Measurements from ENCODE around the gene CXCR5.
A peak's percentile ranks its signal among the peaks of the same experiment; 100 is the strongest.

Gene CXCR5

DNA sequence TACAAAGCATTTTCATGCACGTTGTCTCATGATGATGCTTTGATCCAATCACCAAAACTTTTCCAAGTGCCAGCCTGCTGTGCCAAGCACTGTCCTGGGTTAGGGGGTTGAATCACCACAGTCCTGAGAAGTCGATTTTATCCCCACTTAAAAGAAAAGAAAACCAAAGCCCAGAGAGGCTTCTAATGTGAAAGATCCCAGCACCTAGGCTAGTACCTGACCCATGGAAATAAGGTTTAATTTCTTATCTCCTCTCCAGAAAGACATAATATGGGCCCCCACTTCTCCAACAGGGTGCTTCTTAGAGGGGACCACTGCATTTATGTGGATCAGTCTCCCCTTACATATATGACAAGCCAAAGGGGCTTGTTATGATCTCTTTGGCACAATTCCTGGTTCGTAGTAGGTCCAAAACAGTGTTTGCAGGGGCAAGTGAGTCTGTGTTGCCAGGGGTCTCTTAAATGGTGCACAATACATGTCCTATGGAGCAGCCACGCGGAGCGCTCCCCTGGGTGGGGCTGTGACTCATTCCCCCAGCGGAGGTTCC, 43.9 kb downstream of the CXCR5 start:
- DNase-seq (ENCODE audit: low read depth), result no peak

DNA sequence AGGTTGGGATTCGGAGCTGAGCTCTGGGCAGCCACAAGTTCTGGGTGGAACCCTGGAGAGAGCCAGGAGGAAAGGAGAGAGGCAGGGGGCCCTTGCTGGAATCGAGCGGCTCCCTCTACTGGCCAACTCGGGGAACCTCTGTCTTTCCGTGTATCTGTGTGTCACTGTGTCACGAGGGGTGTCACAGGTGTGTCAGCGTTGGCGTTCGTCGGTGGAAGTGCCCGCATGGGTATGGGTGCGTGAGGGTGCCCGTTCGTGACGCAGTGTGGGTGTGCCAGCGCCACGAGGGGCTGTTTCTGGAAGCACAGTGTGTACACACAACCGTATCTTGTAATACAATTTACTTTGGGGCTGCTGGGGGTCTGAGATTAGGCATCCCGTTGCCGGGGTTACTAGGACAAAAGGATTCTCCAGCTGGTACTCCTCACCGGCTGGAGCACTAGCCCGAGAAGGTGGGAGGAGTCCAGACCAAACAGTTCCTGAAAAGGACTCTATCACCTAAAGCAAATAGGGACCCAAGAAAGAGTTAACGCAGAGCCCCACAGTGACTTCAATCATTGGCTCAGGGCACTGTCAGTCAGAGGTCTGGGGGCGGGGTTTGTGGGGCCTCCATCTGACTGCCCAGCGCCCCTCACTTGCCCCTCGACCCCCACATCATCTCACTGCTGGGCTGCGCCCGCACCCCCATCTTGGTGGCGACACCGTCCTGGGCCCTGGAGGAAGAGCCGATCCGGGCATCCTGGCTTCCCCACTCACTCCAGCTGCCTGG, 44.6 kb downstream of the CXCR5 start:
- peak; percentile 87 for DNase-seq (ENCODE audit: low read depth)

DNA sequence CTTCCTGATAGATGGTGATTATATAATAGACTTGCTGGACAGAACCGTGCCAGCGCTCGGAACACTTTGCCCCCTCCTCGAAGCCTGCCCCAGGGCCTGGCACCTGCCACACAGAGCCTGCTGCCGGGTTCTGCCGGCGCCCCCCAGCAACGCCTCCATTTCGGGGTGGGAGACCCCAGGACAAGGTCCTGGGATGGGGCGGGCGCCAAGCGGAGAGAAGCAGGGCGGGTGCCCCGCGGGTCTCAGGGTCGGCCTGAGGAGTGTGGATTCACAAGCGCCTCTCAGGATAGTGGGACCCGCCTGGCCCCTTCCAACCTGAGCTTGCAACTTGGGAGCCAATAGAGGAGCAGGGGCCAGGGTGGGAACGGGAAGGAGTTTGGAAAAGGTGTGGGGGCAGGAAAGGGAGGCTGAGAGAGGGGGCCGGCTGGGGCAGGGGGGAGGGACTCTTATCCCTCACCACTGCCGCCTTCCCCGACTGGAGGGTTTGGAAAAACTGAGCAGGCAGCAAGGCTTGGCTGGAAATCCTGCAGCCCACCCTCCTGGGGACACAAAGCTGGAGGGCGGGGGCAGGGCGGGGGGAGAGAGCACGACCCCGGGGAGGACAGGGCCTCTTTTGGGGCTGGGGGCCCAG, 45.3 kb downstream of the CXCR5 start:
- DNase-seq (ENCODE audit: low read depth), result no peak

DNA sequence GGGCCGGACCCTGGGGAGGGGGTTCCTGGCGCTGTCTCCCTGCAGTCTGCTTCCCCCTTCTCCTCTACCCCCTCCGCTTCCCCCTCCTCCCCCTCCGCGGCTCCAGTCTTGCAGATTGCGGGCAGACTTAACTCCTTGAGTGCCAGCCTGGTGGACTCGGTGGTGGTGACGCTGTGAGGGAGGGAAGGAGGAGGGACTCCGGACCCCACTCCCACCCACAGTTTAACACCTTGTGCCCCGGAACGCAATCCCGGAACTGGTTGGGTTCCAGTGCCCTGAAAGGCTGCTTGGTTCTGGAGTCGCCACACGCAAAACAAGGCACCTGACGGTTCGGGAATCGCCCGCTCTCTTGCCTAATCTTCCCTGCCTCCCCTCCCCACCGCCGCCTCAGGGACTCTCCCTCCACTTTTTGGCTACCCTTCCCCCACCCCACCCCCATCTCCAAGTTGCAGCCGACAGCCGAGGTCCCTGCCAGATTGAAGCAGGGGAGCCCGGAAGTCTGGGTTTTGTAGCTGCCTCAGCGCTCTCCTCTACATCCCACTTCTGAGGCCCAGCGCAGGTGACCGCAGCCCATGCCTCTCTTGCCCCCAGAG, 45.9 kb downstream of the CXCR5 start:
- peak; percentile 69 for DNase-seq (ENCODE audit: low read depth)

DNA sequence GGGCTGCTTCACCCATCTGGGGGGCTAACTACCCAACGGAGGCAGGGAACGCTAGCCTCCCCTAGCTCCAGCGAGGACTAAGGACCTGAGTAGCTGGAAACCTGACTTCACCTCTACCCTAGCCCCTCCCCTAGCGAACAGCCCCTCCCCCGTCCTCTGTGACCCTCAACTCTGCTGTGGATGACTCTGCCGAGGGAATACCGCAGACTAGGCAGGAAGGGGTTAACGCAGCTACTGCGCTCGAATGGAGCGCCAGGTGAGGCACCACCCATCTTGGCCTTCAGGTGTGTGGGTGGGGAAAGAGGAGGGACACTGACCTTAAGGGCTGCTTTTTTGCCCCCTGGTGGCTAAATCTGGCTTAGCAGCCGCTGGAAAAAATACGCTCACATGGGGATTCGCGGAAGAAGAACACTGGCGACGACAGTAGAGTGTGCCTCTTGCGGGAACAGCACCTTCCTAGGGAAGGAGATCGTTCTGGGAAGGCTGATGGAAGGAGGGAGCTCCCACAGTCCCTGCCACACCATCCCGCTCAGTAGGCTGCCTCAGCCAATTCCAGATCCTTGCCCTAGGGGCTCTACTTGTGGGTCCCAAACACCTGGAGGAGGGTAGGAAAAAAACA, 46.5 kb downstream of the CXCR5 start:
- DNase-seq (ENCODE audit: low read depth), result peak; percentile 82

DNA sequence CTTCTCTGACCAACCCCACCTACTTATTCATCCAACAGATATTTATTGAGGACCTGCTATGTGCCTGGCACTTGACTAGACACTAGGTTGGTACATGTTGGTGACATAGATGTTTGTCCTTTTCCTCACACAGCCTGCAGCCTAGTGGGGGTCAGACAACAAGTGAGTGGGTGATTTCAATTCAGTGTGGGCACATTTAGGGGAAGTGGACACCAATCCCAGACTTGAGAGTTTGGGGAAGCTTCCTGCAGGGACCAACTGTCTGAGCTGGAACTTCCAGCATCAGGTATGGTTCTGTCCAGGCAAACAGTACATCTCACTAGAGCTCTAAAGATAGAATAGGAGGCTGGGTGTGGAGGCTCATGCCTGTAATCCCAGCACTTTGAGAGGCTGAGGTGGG, 47.9 kb downstream of the CXCR5 start:
- DNase-seq (ENCODE audit: low read depth), result no peak

DNA sequence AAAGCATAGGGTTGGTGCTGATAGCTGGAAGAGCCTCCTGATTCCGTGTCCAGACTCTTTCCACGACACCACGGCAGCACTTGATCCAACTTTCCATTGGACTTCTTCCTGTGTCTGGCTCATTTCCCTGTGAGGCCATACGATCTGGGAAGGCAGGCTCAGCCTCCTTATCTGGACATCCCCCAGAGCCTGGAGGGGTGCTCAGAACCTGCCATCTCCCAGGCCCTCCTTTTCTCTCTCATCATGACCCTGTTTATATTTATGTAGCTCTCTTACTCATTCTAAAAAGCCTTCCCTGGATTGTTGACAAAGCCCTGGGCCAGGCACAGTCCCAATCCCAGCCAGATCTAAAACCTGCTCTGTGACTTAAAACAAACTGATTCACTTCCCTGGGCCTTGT, 49.8 kb downstream of the CXCR5 start:
- DNase-seq (ENCODE audit: low read depth), result no peak

DNA sequence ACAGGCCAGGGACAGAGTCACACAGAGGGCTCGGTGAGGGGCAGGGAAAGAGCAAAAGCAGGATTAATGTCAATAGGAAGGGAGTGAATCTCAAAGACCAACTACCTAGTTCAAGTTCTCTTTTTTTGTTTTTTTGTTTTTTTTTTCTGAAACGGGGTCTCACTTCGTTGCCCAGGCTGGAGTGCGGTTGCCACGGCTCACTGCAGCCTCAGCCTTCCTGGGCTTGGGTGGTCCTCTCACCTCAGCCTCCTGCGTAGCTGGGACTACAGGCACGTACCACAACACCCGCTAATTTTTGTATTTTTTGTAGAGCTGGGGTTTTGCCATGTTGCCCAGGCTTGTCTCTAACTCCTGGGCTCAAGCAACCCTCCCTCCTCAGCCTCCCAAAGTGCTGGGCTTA, 51.7 kb downstream of the CXCR5 start:
- no peak for DNase-seq (ENCODE audit: low read depth)

DNA sequence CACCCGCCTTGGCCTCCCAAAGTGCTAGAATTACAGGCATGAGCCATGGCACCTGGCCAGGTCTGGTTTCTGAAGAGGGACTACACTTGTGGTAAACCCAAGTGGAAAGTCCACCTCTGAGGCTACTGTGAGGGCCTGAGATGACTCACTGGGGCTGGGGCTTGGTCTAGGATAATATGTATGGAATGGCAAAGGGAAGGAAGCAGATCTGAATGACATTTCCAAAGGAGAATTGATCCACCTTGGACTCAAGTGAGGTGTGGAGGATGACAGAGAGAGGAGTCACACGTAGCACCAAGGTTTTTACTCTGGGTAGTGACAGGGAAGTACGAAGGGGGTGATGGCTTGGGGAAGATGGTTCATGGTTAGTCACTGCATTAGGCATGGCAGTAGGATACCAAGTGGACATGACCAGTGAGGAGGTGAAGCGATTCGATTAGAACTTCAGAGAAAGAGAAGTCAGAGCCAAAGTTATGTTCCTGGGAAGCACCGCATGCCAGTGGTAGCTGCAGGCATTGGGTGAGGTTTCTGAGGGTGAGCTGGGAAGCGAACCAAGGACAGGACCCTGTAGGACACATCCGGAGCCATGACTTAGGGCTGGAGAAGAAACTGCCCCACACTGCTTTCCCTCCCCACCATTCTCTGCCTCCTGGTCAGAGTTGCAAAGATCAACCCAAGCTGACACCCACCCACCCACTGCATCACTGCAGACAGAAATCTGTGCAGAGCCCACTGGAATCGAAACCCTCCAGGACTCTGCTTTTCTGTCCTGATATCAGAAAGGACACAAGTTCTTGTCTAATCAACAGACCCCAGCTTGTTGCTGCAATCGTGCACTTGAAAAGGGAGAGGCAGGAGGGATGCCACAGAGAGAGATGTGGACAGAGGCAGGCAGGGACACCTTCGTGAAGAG, 55.1 kb downstream of the CXCR5 start:
- DNase-seq (ENCODE audit: low read depth), result no peak

DNA sequence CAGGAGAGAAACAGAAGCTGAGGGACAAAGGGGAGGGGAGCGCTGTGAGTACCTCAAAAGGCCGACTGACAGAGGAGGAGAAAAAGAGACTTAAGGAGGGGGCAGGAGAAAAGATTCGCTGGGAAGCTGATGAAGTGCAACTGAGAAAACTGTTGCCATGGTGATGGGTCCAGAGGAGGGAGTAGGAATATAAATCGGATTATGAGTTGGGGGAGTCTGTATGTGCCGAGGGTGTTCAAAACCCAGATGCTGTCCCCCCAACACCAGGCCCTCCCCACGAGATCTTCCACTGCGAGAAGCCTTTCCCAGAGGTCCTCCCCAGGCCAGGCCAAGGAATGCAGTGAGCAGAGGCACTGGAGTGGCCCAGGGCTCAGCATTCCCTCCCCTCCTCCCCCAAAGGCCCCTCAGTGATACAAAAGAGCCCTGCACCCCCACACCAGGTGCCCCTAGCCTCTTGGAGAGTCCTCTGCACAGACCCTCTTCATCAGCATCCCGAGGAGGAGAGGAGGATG, 55.8 kb downstream of the CXCR5 start:
- no peak for DNase-seq (ENCODE audit: low read depth)

DNA sequence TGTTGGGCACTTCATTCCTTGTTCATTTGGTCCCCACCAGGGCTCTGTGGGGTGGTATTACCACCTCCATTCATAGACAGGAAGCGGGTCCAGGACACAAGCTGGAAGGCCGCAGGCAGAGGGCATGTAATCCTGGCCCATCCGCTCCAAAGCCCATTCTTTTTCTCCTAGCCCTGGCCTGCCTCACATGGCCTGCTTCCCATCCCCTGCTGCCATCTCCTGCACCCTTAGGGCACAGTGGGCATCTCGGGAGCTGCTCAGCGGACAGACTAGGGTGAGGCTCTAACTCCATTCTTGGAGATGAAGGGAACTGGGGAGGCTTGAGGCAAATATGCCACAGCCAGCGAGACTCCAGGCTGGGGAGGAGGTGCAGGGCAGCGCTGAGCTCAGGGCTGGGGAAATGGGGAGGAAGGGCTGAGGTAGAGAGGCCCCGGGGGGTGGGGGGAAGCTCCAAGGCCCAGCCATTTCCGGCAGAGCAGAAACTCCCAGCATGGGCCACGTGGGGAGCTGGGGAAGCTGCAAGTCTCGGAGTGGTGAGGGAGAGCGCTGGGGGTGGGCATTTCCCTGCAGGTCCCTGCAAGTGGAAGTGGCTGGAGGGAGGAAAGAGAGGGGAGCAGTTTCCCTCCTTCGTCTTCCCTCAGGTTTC, 56.4 kb downstream of the CXCR5 start:
- peak; percentile 60 for DNase-seq (ENCODE audit: low read depth)

DNA sequence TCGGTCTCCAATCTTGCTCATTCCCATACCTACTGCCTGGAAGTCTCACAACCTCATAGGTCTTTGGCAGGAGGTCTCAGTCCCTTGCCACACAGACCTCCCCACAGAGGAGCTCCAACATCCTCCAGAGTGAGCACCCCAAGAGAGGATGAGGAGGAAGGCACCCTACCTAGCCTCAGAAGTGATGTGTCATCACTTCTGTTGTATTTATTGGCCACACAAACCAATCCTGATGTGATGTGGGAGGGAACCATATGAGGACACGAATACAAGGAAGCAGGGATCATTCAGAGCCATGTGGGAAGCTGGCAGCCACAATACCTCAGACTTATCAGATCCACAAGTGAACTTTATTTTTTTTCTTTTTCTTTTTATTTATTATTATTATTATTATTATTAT, 63.4 kb downstream of the CXCR5 start:
- DNase-seq (ENCODE audit: low read depth), result no peak
